ENCODE results near the gene TBC1D22A. TPM values are rescaled to one million over a fixed set of nuclear protein-coding genes. Genes with fewer than 3 reads are reported as not detected.

The TBC1D22A gene
- total and polyA plus RNA-seq, 2 experiments from 2014 or later: 9.6 to 13.3 TPM

DNA sequence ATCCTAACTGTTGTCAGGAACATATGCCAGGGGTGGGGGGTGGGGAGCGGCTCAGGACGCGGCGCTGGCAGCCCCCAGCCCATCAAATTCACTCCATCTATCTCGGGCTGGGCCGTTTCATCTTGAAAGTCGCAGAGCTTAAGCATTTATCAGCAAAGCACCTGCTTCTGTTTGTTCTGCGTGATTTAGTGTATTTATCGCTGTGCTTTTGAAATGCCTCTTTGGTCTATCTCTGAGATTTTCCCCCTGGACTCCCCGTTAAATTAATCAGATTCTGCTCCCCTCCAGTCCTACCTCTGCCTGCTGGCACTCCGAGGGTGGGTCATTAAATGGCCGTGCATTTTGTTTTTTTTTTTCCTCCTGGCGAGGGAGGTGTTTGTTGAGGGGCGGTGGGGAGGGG lies 446.2 kb downstream of the TBC1D22A start (continued):
- TF ChIP-seq, protein P1, sequence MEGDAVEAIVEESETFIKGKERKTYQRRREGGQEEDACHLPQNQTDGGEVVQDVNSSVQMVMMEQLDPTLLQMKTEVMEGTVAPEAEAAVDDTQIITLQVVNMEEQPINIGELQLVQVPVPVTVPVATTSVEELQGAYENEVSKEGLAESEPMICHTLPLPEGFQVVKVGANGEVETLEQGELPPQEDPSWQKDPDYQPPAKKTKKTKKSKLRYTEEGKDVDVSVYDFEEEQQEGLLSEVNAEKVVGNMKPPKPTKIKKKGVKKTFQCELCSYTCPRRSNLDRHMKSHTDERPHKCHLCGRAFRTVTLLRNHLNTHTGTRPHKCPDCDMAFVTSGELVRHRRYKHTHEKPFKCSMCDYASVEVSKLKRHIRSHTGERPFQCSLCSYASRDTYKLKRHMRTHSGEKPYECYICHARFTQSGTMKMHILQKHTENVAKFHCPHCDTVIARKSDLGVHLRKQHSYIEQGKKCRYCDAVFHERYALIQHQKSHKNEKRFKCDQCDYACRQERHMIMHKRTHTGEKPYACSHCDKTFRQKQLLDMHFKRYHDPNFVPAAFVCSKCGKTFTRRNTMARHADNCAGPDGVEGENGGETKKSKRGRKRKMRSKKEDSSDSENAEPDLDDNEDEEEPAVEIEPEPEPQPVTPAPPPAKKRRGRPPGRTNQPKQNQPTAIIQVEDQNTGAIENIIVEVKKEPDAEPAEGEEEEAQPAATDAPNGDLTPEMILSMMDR (conservative IDR thresholded peaks at IDR 0.05; ENCODE audit: low read depth in 2 of 2): no peak
- TF ChIP-seq, protein P2, sequence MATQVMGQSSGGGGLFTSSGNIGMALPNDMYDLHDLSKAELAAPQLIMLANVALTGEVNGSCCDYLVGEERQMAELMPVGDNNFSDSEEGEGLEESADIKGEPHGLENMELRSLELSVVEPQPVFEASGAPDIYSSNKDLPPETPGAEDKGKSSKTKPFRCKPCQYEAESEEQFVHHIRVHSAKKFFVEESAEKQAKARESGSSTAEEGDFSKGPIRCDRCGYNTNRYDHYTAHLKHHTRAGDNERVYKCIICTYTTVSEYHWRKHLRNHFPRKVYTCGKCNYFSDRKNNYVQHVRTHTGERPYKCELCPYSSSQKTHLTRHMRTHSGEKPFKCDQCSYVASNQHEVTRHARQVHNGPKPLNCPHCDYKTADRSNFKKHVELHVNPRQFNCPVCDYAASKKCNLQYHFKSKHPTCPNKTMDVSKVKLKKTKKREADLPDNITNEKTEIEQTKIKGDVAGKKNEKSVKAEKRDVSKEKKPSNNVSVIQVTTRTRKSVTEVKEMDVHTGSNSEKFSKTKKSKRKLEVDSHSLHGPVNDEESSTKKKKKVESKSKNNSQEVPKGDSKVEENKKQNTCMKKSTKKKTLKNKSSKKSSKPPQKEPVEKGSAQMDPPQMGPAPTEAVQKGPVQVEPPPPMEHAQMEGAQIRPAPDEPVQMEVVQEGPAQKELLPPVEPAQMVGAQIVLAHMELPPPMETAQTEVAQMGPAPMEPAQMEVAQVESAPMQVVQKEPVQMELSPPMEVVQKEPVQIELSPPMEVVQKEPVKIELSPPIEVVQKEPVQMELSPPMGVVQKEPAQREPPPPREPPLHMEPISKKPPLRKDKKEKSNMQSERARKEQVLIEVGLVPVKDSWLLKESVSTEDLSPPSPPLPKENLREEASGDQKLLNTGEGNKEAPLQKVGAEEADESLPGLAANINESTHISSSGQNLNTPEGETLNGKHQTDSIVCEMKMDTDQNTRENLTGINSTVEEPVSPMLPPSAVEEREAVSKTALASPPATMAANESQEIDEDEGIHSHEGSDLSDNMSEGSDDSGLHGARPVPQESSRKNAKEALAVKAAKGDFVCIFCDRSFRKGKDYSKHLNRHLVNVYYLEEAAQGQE (IDR thresholded peaks at IDR 0.05; ENCODE audit: unreplicated experiment): no peak
- TF ChIP-seq JUNB (IDR thresholded peaks at IDR 0.05; ENCODE audit: unreplicated experiment): no peak
- no peak for TF ChIP-seq STAT1 (IDR thresholded peaks at IDR 0.05; ENCODE audit: unreplicated experiment)
- no peak for TF ChIP-seq ZNF331 (CRISPR knock-in tag; IDR thresholded peaks at IDR 0.05; ENCODE audit: low read depth)
- no peak for TF ChIP-seq ZNF114 (CRISPR knock-in tag; IDR thresholded peaks at IDR 0.05)

DNA sequence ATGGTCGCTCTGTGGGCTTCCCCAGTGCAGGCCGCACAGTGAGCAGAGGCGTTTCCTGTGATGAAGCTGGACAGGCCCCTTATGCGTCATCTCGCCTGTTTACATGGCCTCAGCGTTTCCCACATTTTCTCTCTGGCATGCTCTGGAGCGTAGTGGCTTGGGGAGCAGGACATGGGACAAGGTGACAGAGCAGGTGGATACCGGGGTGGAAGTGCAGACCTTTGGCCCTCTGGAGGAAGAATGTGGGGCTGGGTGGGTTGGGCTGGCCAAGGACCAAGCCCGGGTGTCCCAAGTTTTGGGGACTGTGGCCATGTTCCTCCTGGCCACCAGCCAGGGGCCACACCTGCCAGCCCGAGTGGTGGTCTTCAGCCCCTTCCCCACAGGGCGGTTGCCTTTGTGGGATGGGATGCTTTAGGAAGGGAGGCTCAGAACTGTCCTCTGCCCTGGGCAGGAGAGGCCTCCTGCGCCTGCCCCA lies 446.6 kb downstream of the TBC1D22A start:
- H3K27ac Mint-ChIP-seq: no peak overlapping the region
- ATAC-seq: no peak
- DNase-seq (ENCODE audit: low spot score): no peak
- TF ChIP-seq EZH2phosphoT487 (IDR thresholded peaks at IDR 0.05; ENCODE audit: unreplicated experiment): no peak
- no peak for TF ChIP-seq ZNF331 (CRISPR knock-in tag; IDR thresholded peaks at IDR 0.05; ENCODE audit: low read depth)
- TF ChIP-seq ZNF114 (CRISPR knock-in tag; IDR thresholded peaks at IDR 0.05): no peak
- TF ChIP-seq, protein P1 (conservative IDR thresholded peaks at IDR 0.05; ENCODE audit: low read depth in 2 of 2): no peak
- TF ChIP-seq, protein P3, sequence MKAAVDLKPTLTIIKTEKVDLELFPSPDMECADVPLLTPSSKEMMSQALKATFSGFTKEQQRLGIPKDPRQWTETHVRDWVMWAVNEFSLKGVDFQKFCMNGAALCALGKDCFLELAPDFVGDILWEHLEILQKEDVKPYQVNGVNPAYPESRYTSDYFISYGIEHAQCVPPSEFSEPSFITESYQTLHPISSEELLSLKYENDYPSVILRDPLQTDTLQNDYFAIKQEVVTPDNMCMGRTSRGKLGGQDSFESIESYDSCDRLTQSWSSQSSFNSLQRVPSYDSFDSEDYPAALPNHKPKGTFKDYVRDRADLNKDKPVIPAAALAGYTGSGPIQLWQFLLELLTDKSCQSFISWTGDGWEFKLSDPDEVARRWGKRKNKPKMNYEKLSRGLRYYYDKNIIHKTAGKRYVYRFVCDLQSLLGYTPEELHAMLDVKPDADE (IDR thresholded peaks at IDR 0.05): no peak
- no peak for TF ChIP-seq JUNB (IDR thresholded peaks at IDR 0.05; ENCODE audit: unreplicated experiment)
- TF ChIP-seq, protein P4, sequence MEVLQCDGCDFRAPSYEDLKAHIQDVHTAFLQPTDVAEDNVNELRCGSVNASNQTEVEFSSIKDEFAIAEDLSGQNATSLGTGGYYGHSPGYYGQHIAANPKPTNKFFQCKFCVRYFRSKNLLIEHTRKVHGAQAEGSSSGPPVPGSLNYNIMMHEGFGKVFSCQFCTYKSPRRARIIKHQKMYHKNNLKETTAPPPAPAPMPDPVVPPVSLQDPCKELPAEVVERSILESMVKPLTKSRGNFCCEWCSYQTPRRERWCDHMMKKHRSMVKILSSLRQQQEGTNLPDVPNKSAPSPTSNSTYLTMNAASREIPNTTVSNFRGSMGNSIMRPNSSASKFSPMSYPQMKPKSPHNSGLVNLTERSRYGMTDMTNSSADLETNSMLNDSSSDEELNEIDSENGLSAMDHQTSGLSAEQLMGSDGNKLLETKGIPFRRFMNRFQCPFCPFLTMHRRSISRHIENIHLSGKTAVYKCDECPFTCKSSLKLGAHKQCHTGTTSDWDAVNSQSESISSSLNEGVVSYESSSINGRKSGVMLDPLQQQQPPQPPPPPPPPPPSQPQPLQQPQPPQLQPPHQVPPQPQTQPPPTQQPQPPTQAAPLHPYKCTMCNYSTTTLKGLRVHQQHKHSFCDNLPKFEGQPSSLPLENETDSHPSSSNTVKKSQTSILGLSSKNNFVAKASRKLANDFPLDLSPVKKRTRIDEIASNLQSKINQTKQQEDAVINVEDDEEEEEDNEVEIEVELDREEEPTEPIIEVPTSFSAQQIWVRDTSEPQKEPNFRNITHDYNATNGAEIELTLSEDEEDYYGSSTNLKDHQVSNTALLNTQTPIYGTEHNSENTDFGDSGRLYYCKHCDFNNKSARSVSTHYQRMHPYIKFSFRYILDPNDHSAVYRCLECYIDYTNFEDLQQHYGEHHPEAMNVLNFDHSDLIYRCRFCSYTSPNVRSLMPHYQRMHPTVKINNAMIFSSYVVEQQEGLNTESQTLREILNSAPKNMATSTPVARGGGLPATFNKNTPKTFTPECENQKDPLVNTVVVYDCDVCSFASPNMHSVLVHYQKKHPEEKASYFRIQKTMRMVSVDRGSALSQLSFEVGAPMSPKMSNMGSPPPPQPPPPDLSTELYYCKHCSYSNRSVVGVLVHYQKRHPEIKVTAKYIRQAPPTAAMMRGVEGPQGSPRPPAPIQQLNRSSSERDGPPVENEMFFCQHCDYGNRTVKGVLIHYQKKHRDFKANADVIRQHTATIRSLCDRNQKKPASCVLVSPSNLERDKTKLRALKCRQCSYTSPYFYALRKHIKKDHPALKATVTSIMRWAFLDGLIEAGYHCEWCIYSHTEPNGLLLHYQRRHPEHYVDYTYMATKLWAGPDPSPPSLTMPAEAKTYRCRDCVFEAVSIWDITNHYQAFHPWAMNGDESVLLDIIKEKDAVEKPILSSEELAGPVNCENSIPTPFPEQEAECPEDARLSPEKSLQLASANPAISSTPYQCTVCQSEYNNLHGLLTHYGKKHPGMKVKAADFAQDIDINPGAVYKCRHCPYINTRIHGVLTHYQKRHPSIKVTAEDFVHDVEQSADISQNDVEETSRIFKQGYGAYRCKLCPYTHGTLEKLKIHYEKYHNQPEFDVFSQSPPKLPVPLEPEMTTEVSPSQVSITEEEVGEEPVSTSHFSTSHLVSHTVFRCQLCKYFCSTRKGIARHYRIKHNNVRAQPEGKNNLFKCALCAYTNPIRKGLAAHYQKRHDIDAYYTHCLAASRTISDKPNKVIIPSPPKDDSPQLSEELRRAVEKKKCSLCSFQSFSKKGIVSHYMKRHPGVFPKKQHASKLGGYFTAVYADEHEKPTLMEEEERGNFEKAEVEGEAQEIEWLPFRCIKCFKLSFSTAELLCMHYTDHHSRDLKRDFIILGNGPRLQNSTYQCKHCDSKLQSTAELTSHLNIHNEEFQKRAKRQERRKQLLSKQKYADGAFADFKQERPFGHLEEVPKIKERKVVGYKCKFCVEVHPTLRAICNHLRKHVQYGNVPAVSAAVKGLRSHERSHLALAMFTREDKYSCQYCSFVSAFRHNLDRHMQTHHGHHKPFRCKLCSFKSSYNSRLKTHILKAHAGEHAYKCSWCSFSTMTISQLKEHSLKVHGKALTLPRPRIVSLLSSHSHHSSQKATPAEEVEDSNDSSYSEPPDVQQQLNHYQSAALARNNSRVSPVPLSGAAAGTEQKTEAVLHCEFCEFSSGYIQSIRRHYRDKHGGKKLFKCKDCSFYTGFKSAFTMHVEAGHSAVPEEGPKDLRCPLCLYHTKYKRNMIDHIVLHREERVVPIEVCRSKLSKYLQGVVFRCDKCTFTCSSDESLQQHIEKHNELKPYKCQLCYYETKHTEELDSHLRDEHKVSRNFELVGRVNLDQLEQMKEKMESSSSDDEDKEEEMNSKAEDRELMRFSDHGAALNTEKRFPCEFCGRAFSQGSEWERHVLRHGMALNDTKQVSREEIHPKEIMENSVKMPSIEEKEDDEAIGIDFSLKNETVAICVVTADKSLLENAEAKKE (CRISPR knock-in tag; IDR thresholded peaks at IDR 0.05): no peak

More for the DNA sequence above, 446.6 kb downstream of the TBC1D22A start:
- Mint-ChIP-seq H3K4me3 (no peak overlapping the region), H3K9me3 (peaks cover 95% of the 10 kb centered on the region), H3K36me3 (ENCODE audit: low read depth) (peaks cover 55% of the 10 kb centered on the region), H3K27me3 (ENCODE audit: insufficient read depth, low read depth, poor library complexity) (peaks cover 13% of the 10 kb centered on the region), H3K4me1 (no peaks in the 10 kb centered on the region)
- Histone ChIP-seq H3K4me2 (no peak overlapping the region), H3K4me1 (ENCODE audit: insufficient read depth) (no peaks in the 10 kb centered on the region), H4K20me1 (replicated peaks; ENCODE audit: insufficient read depth) (no peaks in the 10 kb centered on the region), H2AFZ (no peak overlapping the region), H3K4me3 (no peak overlapping the region), H3K9me2 (ENCODE audit: insufficient read depth) (no peaks in the 10 kb centered on the region), H3K36me3 (ENCODE audit: insufficient read depth) (no peaks in the 10 kb centered on the region), H3K27me3 (ENCODE audit: insufficient read depth) (no peaks in the 10 kb centered on the region), H3K79me2 (replicated peaks; ENCODE audit: insufficient read depth) (no peaks in the 10 kb centered on the region), H3K27ac (ENCODE audit: low read depth) (no peak overlapping the region), H3F3A (replicated peaks; ENCODE audit: low read depth) (no peaks in the 10 kb centered on the region)
